IMR-90 (cell line): Measurements from ENCODE around the gene MRPS10. TPM values are rescaled to one million over a fixed set of nuclear protein-coding genes. Genes with fewer than 3 reads are reported as not detected.

ENCODE experiments used
- ATAC-seq: fragments of 200-7000 bp; cut with Tn5 transposase; 2 replicates; pipeline ENCODE4 v1.9.1; 2020; ENCODE audit warnings: low read depth, mild to moderate bottlenecking, moderate library complexity
- BruUV-seq: library from RNA; stranded (reverse); fragments of 400-500 nt; replicated peaks from 2 replicates; lab custom pipeline; 2021; lab: Mats Ljungman, UMichigan
- CTCF ChIA-PET: fragments of 300-600 bp; formaldehyde crosslinking; extraction: SDS; loops from one replicate; lab custom pipeline; 2021; ENCODE audit warnings: antibody characterized with exemption; lab: Yijun Ruan, JAX
- POLR2A ChIA-PET: fragments of 300-600 bp; sonication (Branson Sonifier 250); formaldehyde crosslinking; loops from one replicate; lab custom pipeline; 2022; ENCODE audit warnings: antibody characterized with exemption; ENCODE audit not compliant: unreplicated experiment; lab: Charles Lee
- DNase-seq: peaks from one replicate; pipeline ENCODE4 v3.0.0; 2013
- H2AFZ ChIP-seq: replicated peaks from 2 replicates; pipeline ENCODE3; 2013; ENCODE audit warnings: low read length, mild to moderate bottlenecking; ENCODE audit not compliant: poor library complexity
- H2AK5ac ChIP-seq: 2 replicates; pipeline ENCODE4 v1.6.1; 2013; ENCODE audit warnings: low read depth, low read length, inconsistent platforms
- H2AK9ac ChIP-seq: replicated peaks from 2 replicates; pipeline ENCODE3; 2013; ENCODE audit warnings: mild to moderate bottlenecking, low read depth, low read length, moderate library complexity; ENCODE audit not compliant: poor library complexity
- H2BK120ac ChIP-seq: 2 replicates; pipeline ENCODE4 v1.6.1; 2013; ENCODE audit warnings: low read depth, low read length, inconsistent platforms
- H2BK15ac ChIP-seq: 3 replicates; pipeline ENCODE4 v1.6.1; 2013; ENCODE audit warnings: low read depth, low read length, inconsistent platforms
- H2BK20ac ChIP-seq: 2 replicates; pipeline ENCODE4 v1.6.1; 2013; ENCODE audit warnings: low read depth, mild to moderate bottlenecking, inconsistent platforms, low read length, moderate library complexity
- H2BK5ac ChIP-seq: 2 replicates; pipeline ENCODE4 v1.6.1; 2013; ENCODE audit warnings: mild to moderate bottlenecking, low read depth, low read length, inconsistent platforms; ENCODE audit not compliant: poor library complexity, severe bottlenecking
- H3K14ac ChIP-seq: replicated peaks from 2 replicates; pipeline ENCODE4 v1.6.1; 2013; ENCODE audit warnings: low read depth, low read length, inconsistent platforms
- H3K18ac ChIP-seq: 2 replicates; pipeline ENCODE4 v1.6.1; 2013; ENCODE audit warnings: low read depth, low read length, control low read depth
- H3K23ac ChIP-seq: 2 replicates; pipeline ENCODE4 v1.6.1; 2013; ENCODE audit warnings: low read depth, low read length, inconsistent platforms
- H3K27ac ChIP-seq: 2 replicates; pipeline ENCODE4 v1.5.1; 2013; ENCODE audit warnings: mild to moderate bottlenecking, control low read depth, low read length; ENCODE audit not compliant: insufficient read depth
- H3K27me3 ChIP-seq: 2 replicates; pipeline ENCODE4 v1.6.1; 2013; ENCODE audit warnings: low read length; ENCODE audit not compliant: control insufficient read depth, insufficient read depth
- H3K36me3 ChIP-seq: 2 replicates; pipeline ENCODE4 v1.6.1; 2013; ENCODE audit warnings: low read length, mixed read lengths; ENCODE audit not compliant: control insufficient read depth, insufficient read depth
- H3K4ac ChIP-seq: 2 replicates; pipeline ENCODE4 v1.6.1; 2013; ENCODE audit warnings: low read depth, low read length, inconsistent platforms
- H3K4me1 ChIP-seq: 2 replicates; pipeline ENCODE4 v1.6.1; 2013; ENCODE audit warnings: low read length, mixed read lengths; ENCODE audit not compliant: control insufficient read depth, insufficient read depth
- H3K4me2 ChIP-seq: 2 replicates; pipeline ENCODE4 v1.6.1; 2013; ENCODE audit warnings: low read depth, mild to moderate bottlenecking, control low read depth, low read length, moderate library complexity
- H3K4me3 ChIP-seq: 2 replicates; pipeline ENCODE4 v1.5.1; 2013; ENCODE audit warnings: low read depth, mild to moderate bottlenecking, control low read depth, low read length, moderate library complexity; ENCODE audit not compliant: insufficient read depth
- H3K56ac ChIP-seq: 2 replicates; pipeline ENCODE4 v1.6.1; 2013; ENCODE audit warnings: low read length, inconsistent platforms; ENCODE audit not compliant: insufficient read depth; ENCODE audit errors: extremely low read depth
- H3K79me1 ChIP-seq, 2 experiments: 2 replicates each; pipeline ENCODE4 v1.6.1; 2013; ENCODE audit warnings: low read length in 2 of 2, inconsistent platforms in 1 of 2, low read depth in 1 of 2
- H3K9ac ChIP-seq: 2 replicates; pipeline ENCODE4 v1.6.1; 2013; ENCODE audit warnings: low read depth, low read length, control low read depth
- H3K9me1 ChIP-seq: 2 replicates; pipeline ENCODE4 v1.6.1; 2013; ENCODE audit warnings: low read length, inconsistent platforms; ENCODE audit not compliant: insufficient read depth
- H3K9me3 ChIP-seq: 2 replicates; pipeline ENCODE4 v1.6.1; 2013; ENCODE audit warnings: low read length; ENCODE audit not compliant: control insufficient read depth, insufficient read depth
- H4K20me1 ChIP-seq: 2 replicates; pipeline ENCODE4 v1.6.1; 2013; ENCODE audit warnings: low read length, inconsistent platforms; ENCODE audit not compliant: insufficient read depth
- H4K5ac ChIP-seq: 2 replicates; pipeline ENCODE4 v1.6.1; 2013; ENCODE audit warnings: mild to moderate bottlenecking, low read depth, low read length, control low read depth
- H4K8ac ChIP-seq, 2 experiments: 2 replicates each; pipeline ENCODE4 v1.6.1; 2013; ENCODE audit warnings: low read depth in 2 of 2, low read length in 2 of 2, control low read depth in 1 of 2, inconsistent platforms in 1 of 2
- H4K91ac ChIP-seq: 2 replicates; pipeline ENCODE4 v1.6.1; 2013; ENCODE audit warnings: low read depth, low read length, inconsistent platforms; ENCODE audit not compliant: insufficient read depth
- BHLHE40 ChIP-seq: fragments of 150-350 bp; IDR thresholded peaks from 2 replicates; pipeline ENCODE4 v1.6.1; 2016; ENCODE audit warnings: mild to moderate bottlenecking, low read depth, low read length
- CEBPB ChIP-seq: IDR thresholded peaks from 2 replicates; pipeline ENCODE4 v1.6.1; 2012; ENCODE audit warnings: low read depth, low read length, improper control_type of control experiment
- CHD1 ChIP-seq: IDR thresholded peaks from 2 replicates; pipeline ENCODE4 v1.6.1; 2012; ENCODE audit warnings: low read depth, low read length, improper control_type of control experiment
- MAZ ChIP-seq: IDR thresholded peaks from 2 replicates; pipeline ENCODE4 v1.6.1; 2012; ENCODE audit warnings: low read depth, mild to moderate bottlenecking, low read length, improper control_type of control experiment, moderate library complexity, borderline replicate concordance
- NFE2L2 ChIP-seq: fragments of 150-350 bp; IDR thresholded peaks from 2 replicates; pipeline ENCODE4 v1.6.1; 2016; ENCODE audit warnings: low read depth, mild to moderate bottlenecking, low read length
- POLR2A ChIP-seq: IDR thresholded peaks from 2 replicates; pipeline ENCODE4 v1.6.1; 2012; ENCODE audit warnings: mild to moderate bottlenecking, low read depth, low read length
- RAD21 ChIP-seq: IDR thresholded peaks from 2 replicates; pipeline ENCODE4 v1.6.1; 2012; ENCODE audit warnings: low read length, improper control_type of control experiment
- RCOR1 ChIP-seq: IDR thresholded peaks from 2 replicates; pipeline ENCODE4 v1.6.1; 2012; ENCODE audit warnings: mild to moderate bottlenecking, low read length, improper control_type of control experiment; ENCODE audit not compliant: insufficient replicate concordance
- RFX5 ChIP-seq: IDR thresholded peaks from 2 replicates; pipeline ENCODE4 v1.8.0; 2012; ENCODE audit warnings: low read depth, mild to moderate bottlenecking, low read length, moderate library complexity
- SMC3 ChIP-seq: fragments of 150-350 bp; IDR thresholded peaks from 2 replicates; pipeline ENCODE4 v1.6.1; 2016; ENCODE audit warnings: low read depth, mild to moderate bottlenecking, antibody characterized with exemption, low read length, moderate library complexity
- WGBS, 2 experiments: methylation state at CpG; one replicate each; pipeline versions ENCODE4 v1.1.5 to v1.1.7; 2013; ENCODE audit warnings: missing lambda C conversion rate in 2 of 2; ENCODE audit not compliant: insufficient read length in 1 of 2; ENCODE audit errors: extremely low coverage in 2 of 2; 5-methylcytosine and 5-hydroxymethylcytosine counted together
- dilution Hi-C: fragments of 300-500 bp; cut with HindIII; formaldehyde crosslinking; loops from one replicate; pipeline ENCODE4 v1.14.3; 2018; ENCODE audit warnings: low sequenced_read_pairs; ENCODE audit not compliant: unreplicated experiment
- in situ Hi-C: fragments of 300-500 bp; cut with MboI; formaldehyde crosslinking; loops from 3 replicates; pipeline ENCODE4 v1.14.3; 2019; ENCODE audit warnings: low sequenced_read_pairs, inconsistent platforms, mixed read lengths
- intact Hi-C: fragments of 100-400 bp; cut with micrococcal nuclease; formaldehyde crosslinking; loops from 2 replicates; pipeline ENCODE4 v1.10.0; 2022
- polyA plus RNA-seq, 3 experiments: library from polyadenylated mRNA; depleted of rRNA; stranded (reverse); fragments of >200 nt; gene quantifications; 2 replicates each; pipeline ENCODE4 v1.2.3, GENCODE V29; 2012; ENCODE audit warnings: low replicate concordance in 1 of 3
- total RNA-seq: library from RNA; depleted of rRNA; stranded (reverse); fragments of >200 nt; gene quantifications from 2 replicates; pipeline ENCODE4 v1.2.3, GENCODE V29; 2012
- TF ChIP-seq, protein P1 (sequence below): fragments of 150-350 bp; IDR thresholded peaks from 2 replicates; pipeline ENCODE4 v1.6.1; 2016; ENCODE audit warnings: low read depth, mild to moderate bottlenecking, low read length, moderate library complexity, borderline replicate concordance
- TF ChIP-seq, protein P2 (sequence below): conservative IDR thresholded peaks from 2 replicates; pipeline ENCODE4 v1.5.1; 2012; ENCODE audit warnings: mild to moderate bottlenecking, low read depth, low read length, improper control_type of control experiment

The MRPS10 gene
- total and polyA plus RNA-seq, 2 of the 4 experiments (the other 2 are of a cell fraction), result 28.5 to 47.0 TPM

DNA sequence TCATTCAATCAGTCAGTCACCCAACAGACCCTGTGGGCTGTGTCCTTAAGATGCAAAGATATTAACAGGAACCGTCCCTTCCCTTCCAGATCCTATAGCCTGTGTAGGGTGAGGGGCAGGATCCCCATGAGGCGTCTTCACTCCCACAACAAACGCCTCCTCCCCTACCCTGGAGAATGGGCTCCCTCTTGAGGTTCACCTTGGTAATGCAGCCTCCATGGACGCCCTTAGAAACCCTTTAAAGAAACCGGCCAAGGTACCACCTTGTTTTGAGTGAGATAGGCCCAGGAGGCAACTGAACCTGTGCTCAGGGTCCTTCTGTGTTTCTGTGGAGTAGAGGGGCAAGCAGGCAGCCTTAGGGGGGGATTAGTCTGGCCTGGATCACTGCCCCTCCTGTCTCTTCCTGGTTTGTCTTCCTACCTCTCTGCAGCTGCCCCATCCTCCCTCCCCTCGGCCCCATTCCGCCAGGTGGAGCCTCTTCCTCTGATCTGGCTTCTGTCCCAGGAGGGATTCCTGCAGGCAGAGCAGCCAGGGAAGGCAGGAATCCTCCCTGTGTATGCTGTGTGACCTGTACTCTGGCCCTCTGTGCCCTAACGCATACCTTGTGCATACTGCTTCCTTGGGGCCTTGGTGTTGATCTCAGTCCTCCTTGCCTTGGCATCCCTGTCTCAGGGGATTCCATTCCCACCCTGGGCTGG lies 51.1 kb downstream of the MRPS10 start:
- no peak overlapping the region; the same call in 1 of the 2 replicates for H4K5ac ChIP-seq
- H3K4me2 ChIP-seq, result no peak overlapping the region
- H3K14ac ChIP-seq, result no peak overlapping the region
- in situ Hi-C loops, result loop anchor here (5.0 kb wide), 1 partner anchor 89 kb away; no protein-coding TSS in a partner anchor
- DNase-seq, result peak; percentile 55
- H3K36me3 ChIP-seq, result no peaks in the 10 kb centered on the region
- peak; percentile 89 for ATAC-seq
- no peak overlapping the region for H4K91ac ChIP-seq
- H3K18ac ChIP-seq, result no peak overlapping the region
- POLR2A ChIA-PET, result interaction anchor here (0.6 kb wide), 1 partner anchor 33 kb away, joined by 3 read pairs; no protein-coding TSS in a partner anchor
- no TSS peak for BruUV-seq
- H3K4ac ChIP-seq, result no peak overlapping the region
- dilution Hi-C loops, result no loop called here
- no peaks in the 10 kb centered on the region for H4K20me1 ChIP-seq
- no peak overlapping the region for H3K4me3 ChIP-seq
- H3K79me1 ChIP-seq, result no peaks in the 10 kb centered on the region
- H3K9ac ChIP-seq, result no peak overlapping the region
- no peak overlapping the region for H2BK15ac ChIP-seq
- H3K27ac ChIP-seq, result no peak overlapping the region
- no peak overlapping the region for H2BK20ac ChIP-seq
- CTCF ChIA-PET, result interaction anchor here (0.5 to 1.3 kb wide), 3 partner anchors 48 to 783 kb away, joined by 3 read pairs; partner anchors contain the start of gene MRPS10
- no peak overlapping the region for H2BK120ac ChIP-seq
- no peak overlapping the region for H3K56ac ChIP-seq
- TF ChIP-seq MAZ, result no peak
- no peak for TF ChIP-seq RFX5
- TF ChIP-seq RCOR1, result no peak
- TF ChIP-seq RAD21, result peak; percentile 97
- TF ChIP-seq, protein P1, sequence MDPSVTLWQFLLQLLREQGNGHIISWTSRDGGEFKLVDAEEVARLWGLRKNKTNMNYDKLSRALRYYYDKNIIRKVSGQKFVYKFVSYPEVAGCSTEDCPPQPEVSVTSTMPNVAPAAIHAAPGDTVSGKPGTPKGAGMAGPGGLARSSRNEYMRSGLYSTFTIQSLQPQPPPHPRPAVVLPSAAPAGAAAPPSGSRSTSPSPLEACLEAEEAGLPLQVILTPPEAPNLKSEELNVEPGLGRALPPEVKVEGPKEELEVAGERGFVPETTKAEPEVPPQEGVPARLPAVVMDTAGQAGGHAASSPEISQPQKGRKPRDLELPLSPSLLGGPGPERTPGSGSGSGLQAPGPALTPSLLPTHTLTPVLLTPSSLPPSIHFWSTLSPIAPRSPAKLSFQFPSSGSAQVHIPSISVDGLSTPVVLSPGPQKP, result no peak
- peak; percentile 94 for TF ChIP-seq SMC3
- TF ChIP-seq NFE2L2, result no peak
- TF ChIP-seq POLR2A, result peak; percentile 50; the same call in 1 of the 2 replicates
- TF ChIP-seq, protein P2, sequence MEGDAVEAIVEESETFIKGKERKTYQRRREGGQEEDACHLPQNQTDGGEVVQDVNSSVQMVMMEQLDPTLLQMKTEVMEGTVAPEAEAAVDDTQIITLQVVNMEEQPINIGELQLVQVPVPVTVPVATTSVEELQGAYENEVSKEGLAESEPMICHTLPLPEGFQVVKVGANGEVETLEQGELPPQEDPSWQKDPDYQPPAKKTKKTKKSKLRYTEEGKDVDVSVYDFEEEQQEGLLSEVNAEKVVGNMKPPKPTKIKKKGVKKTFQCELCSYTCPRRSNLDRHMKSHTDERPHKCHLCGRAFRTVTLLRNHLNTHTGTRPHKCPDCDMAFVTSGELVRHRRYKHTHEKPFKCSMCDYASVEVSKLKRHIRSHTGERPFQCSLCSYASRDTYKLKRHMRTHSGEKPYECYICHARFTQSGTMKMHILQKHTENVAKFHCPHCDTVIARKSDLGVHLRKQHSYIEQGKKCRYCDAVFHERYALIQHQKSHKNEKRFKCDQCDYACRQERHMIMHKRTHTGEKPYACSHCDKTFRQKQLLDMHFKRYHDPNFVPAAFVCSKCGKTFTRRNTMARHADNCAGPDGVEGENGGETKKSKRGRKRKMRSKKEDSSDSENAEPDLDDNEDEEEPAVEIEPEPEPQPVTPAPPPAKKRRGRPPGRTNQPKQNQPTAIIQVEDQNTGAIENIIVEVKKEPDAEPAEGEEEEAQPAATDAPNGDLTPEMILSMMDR, result peak; percentile 94
- TF ChIP-seq BHLHE40, result no peak
- no peak for TF ChIP-seq CEBPB
- no peak for TF ChIP-seq CHD1
- H3K27me3 ChIP-seq, result no peaks in the 10 kb centered on the region
- H4K8ac ChIP-seq, result peak overlapping the region in 1 of 2 experiments; percentile 77; a peak in 1 of 4 replicates
- peak overlapping the region; percentile 0 for H2AK9ac ChIP-seq
- H2BK5ac ChIP-seq, result no peak overlapping the region
- H2AK5ac ChIP-seq, result peak overlapping the region; percentile 45; the same call in 1 of the 2 replicates
- H3K9me1 ChIP-seq, result no peaks in the 10 kb centered on the region
- peak overlapping the region; percentile 86 for H2AFZ ChIP-seq
- peaks cover 9% of the 10 kb centered on the region for H3K4me1 ChIP-seq
- H3K9me3 ChIP-seq, result no peaks in the 10 kb centered on the region
- intact Hi-C loops, result loop anchor here (1.0 to 10.0 kb wide), 3 partner anchors 48 to 382 kb away; partner anchors contain the start of genes PRICKLE4 and TOMM6
- WGBS, 2 experiments, result 62% methylated on average over 2 of the region's 8 CpGs; no CpG with 5 or more reads in 1 of the 2 experiments
- no peak overlapping the region for H3K23ac ChIP-seq
